Ishikawa (cell line): ENCODE measurements around the gene SLAIN2.

Experiments
- CREB1 ChIP-seq: IDR thresholded peaks from 2 replicates; pipeline ENCODE4 v1.6.1; 2012; ENCODE audit warnings: low read depth
- MAX ChIP-seq: IDR thresholded peaks from 2 replicates; pipeline ENCODE4 v1.6.1; 2012
- USF1 ChIP-seq: IDR thresholded peaks from 2 replicates; pipeline ENCODE4 v1.6.1; 2012

Gene SLAIN2

GRCh38 chr4:48475770-48476169, 134.4 kb downstream of the SLAIN2 start:
- TF ChIP-seq CREB1 (no peak), MAX (no peak), USF1 (no peak)
